Measurements from ENCODE around the gene HOXA2.

- no peak for TF ChIP-seq POLR2AphosphoS5 (IDR thresholded peaks at IDR 0.05)
- TF ChIP-seq, protein P1, sequence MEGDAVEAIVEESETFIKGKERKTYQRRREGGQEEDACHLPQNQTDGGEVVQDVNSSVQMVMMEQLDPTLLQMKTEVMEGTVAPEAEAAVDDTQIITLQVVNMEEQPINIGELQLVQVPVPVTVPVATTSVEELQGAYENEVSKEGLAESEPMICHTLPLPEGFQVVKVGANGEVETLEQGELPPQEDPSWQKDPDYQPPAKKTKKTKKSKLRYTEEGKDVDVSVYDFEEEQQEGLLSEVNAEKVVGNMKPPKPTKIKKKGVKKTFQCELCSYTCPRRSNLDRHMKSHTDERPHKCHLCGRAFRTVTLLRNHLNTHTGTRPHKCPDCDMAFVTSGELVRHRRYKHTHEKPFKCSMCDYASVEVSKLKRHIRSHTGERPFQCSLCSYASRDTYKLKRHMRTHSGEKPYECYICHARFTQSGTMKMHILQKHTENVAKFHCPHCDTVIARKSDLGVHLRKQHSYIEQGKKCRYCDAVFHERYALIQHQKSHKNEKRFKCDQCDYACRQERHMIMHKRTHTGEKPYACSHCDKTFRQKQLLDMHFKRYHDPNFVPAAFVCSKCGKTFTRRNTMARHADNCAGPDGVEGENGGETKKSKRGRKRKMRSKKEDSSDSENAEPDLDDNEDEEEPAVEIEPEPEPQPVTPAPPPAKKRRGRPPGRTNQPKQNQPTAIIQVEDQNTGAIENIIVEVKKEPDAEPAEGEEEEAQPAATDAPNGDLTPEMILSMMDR (IDR thresholded peaks at IDR 0.05) = no peak
Measured at GRCh38 chr7:27112361-27112760, 9.9 kb upstream of the HOXA2 start.
